A673 (cell line): ENCODE data around the gene C10orf53. TPM values are rescaled to one million over a fixed set of nuclear protein-coding genes. Genes with fewer than 3 reads are reported as not detected.

Experiments
- BruUV-seq: library from RNA; stranded (reverse); fragments of 400-500 nt; replicated peaks from 2 replicates; lab custom pipeline; 2021; lab: Mats Ljungman, UMichigan
- CTCF ChIA-PET: fragments of 300-600 bp; sonication (Branson Sonifier 250); formaldehyde crosslinking; loops from one replicate; lab custom pipeline; 2022; ENCODE audit warnings: antibody characterized with exemption; lab: Charles Lee
- POLR2A ChIA-PET: fragments of 300-600 bp; sonication (Branson Sonifier 250); formaldehyde crosslinking; loops from one replicate; lab custom pipeline; 2022; ENCODE audit warnings: antibody characterized with exemption; ENCODE audit not compliant: low non-redundant PET; lab: Charles Lee
- DNase-seq: peaks from one replicate; pipeline ENCODE4 v3.0.0-alpha.2; 2015; ENCODE audit warnings: low spot score
- H3K27ac ChIP-seq: fragments of 200-600 bp; sonication (generic); 2 replicates; pipeline ENCODE4 v1.5.1; 2016; ENCODE audit warnings: mixed run types, low read depth, mild to moderate bottlenecking, mixed read lengths, antibody characterized with exemption, low read length; ENCODE audit not compliant: poor library complexity, severe bottlenecking
- H3K27me3 ChIP-seq: fragments of 200-600 bp; sonication (generic); replicated peaks from 2 replicates; pipeline ENCODE4 v1.6.1; 2017; ENCODE audit warnings: mixed run types, low read depth, mild to moderate bottlenecking, mixed read lengths, antibody characterized with exemption, low read length; ENCODE audit not compliant: insufficient read depth, poor library complexity
- H3K36me3 ChIP-seq: fragments of 200-600 bp; sonication (generic); 2 replicates; pipeline ENCODE4 v1.6.1; 2016; ENCODE audit warnings: mixed run types, mild to moderate bottlenecking, mixed read lengths, antibody characterized with exemption, low read length; ENCODE audit not compliant: insufficient read depth, poor library complexity, severe bottlenecking
- H3K4me1 ChIP-seq: fragments of 200-600 bp; sonication (generic); 2 replicates; pipeline ENCODE4 v1.6.1; 2017; ENCODE audit warnings: mixed run types, mild to moderate bottlenecking, mixed read lengths, antibody characterized with exemption, low read length; ENCODE audit not compliant: insufficient read depth, poor library complexity, severe bottlenecking
- H3K4me3 ChIP-seq: fragments of 200-600 bp; sonication (generic); 2 replicates; pipeline ENCODE4 v1.5.1; 2016; ENCODE audit warnings: low read depth, mixed run types, mild to moderate bottlenecking, mixed read lengths, low read length; ENCODE audit not compliant: poor library complexity, severe bottlenecking
- H3K9me3 ChIP-seq: fragments of 200-600 bp; sonication (generic); 2 replicates; pipeline ENCODE4 v1.6.1; 2016; ENCODE audit warnings: mixed run types, low read depth, mild to moderate bottlenecking, mixed read lengths, antibody characterized with exemption, low read length; ENCODE audit not compliant: poor library complexity, severe bottlenecking
- CTCF ChIP-seq: fragments of 300-800, 200-600 bp; sonication (generic); conservative IDR thresholded peaks from 2 replicates; pipeline ENCODE4 v1.5.1; 2017; ENCODE audit warnings: low read depth, mild to moderate bottlenecking, antibody characterized with exemption, low read length, moderate library complexity, mixed read lengths
- EZH2 ChIP-seq: fragments of 200-600 bp; sonication (generic); IDR thresholded peaks from 2 replicates; pipeline ENCODE4 v1.6.1; 2017; ENCODE audit warnings: borderline replicate concordance, low read depth, mild to moderate bottlenecking, mixed read lengths, antibody characterized with exemption, low read length; ENCODE audit not compliant: poor library complexity, severe bottlenecking
- intact Hi-C: fragments of 100-400 bp; cut with micrococcal nuclease; formaldehyde crosslinking; loops from one replicate; pipeline ENCODE4 v1.10.0; 2022; ENCODE audit not compliant: unreplicated experiment
- total RNA-seq: library from RNA; stranded (reverse); gene quantifications from 2 replicates; pipeline ENCODE4 v1.2.3, GENCODE V29; 2021

C10orf53 gene
- total RNA-seq, 1 experiment from 2014 or later: not detected

GRCh38 chr10:49652421-49653272, 26.8 kb upstream of the C10orf53 start:
- TF ChIP-seq EZH2 (no peak), CTCF (no peak)
- intact Hi-C loops: no loop called here
- Histone ChIP-seq H3K9me3 (no peaks in the 10 kb centered on the region), H3K27ac (no peak overlapping the region), H3K27me3 (no peaks in the 10 kb centered on the region), H3K4me3 (no peak overlapping the region), H3K4me1 (peaks cover 15% of the 10 kb centered on the region), H3K36me3 (no peaks in the 10 kb centered on the region)
- no TSS peak for BruUV-seq
- CTCF ChIA-PET: no interaction called here
- DNase-seq: no peak
- POLR2A ChIA-PET: no interaction called here

GRCh38 chr10:49653273-49653929, 26.1 kb upstream of the C10orf53 start:
- CTCF ChIA-PET: no interaction called here

GRCh38 chr10:49654036-49654693, 25.3 kb upstream of the C10orf53 start:
- DNase-seq: no peak
- ChIA-PET CTCF (no interaction called here), POLR2A (no interaction called here)
- Histone ChIP-seq H3K4me3 (no peak overlapping the region), H3K27me3 (no peaks in the 10 kb centered on the region), H3K27ac (no peak overlapping the region), H3K4me1 (peaks cover 4% of the 10 kb centered on the region), H3K36me3 (no peaks in the 10 kb centered on the region), H3K9me3 (peaks cover 2% of the 10 kb centered on the region)
- TF ChIP-seq CTCF: no peak
- no peak for TF ChIP-seq EZH2
- no TSS peak for BruUV-seq
- intact Hi-C loops: no loop called here

More at GRCh38 chr10:49653273-49653929, 26.1 kb upstream of the C10orf53 start:
- POLR2A ChIA-PET: no interaction called here
- no peak for TF ChIP-seq CTCF
- Histone ChIP-seq H3K27me3 (no peaks in the 10 kb centered on the region), H3K27ac (no peak overlapping the region), H3K4me1 (peaks cover 8% of the 10 kb centered on the region), H3K9me3 (no peaks in the 10 kb centered on the region), H3K4me3 (no peak overlapping the region), H3K36me3 (no peaks in the 10 kb centered on the region)
- no peak for DNase-seq
- intact Hi-C loops: no loop called here
- BruUV-seq: no TSS peak
